NCI-H526 treated with DMSO at 0.1 percent for 48 hours (cell line): ENCODE results near the gene TAGLN.

Experiments
- DNase-seq: peaks from one replicate; lab custom pipeline; 2025; lab: John Stamatoyannopoulos, UW

The TAGLN gene

DNA sequence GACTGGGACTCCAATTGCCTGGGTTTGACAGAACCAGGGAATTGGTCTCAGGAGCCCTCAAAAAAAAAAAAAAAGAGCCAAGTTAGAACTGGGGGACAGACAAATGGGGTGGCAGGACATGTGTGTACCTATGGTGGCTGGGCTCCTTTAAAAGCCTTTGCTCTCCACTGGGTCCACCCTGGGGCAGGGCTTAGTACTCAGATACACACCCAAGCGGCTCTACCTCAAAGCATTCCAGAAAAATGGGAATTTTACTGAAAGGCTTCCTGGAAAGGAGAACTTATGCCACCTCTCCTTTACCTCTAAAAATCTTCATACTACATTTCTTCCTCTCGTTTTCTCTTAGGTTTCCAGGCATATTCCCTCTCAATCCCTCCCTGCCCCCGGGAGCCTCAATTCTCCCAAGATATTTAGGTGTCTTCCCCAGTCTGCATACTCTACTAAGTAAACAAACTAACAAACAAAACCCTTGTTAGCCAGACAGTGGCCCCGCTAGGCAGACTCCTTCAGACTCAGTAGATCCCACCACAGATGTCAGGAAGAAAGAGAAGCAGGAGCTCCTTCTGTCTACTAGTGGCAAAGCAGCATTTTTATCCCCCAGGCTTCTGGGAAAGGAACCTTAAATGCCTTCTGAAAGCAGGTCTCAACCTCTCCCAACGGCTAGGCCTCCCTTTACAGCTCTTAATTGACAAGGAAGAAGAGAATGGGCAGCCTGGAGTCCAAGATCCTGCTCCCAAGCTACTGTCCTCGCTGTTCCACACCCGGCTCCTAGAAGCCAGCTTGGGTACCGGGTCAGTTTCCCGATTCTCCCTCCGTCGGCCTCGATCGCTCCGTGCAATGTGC lies 32.0 kb downstream of the TAGLN start:
- no peak for DNase-seq

DNA sequence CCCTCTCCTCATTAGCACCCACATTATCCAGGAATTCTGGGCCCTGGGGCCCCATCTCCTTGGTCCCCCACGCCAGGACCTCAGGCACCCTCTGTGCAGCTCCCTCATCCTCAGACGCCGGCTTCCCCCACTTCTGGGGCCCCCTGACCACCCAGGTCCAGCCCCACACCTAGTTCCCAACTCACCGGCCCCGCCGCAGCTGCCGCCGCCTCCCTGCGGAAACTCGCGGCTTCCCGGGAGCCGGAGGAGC lies 32.6 kb downstream of the TAGLN start, which contains the start of gene PCSK7:
PCSK7 (minus strand) TSS at position 232 of the 250 bp plus-strand sequence. CDS start 2,229 bp downstream, outside the sequence.
- no peak for DNase-seq

DNA sequence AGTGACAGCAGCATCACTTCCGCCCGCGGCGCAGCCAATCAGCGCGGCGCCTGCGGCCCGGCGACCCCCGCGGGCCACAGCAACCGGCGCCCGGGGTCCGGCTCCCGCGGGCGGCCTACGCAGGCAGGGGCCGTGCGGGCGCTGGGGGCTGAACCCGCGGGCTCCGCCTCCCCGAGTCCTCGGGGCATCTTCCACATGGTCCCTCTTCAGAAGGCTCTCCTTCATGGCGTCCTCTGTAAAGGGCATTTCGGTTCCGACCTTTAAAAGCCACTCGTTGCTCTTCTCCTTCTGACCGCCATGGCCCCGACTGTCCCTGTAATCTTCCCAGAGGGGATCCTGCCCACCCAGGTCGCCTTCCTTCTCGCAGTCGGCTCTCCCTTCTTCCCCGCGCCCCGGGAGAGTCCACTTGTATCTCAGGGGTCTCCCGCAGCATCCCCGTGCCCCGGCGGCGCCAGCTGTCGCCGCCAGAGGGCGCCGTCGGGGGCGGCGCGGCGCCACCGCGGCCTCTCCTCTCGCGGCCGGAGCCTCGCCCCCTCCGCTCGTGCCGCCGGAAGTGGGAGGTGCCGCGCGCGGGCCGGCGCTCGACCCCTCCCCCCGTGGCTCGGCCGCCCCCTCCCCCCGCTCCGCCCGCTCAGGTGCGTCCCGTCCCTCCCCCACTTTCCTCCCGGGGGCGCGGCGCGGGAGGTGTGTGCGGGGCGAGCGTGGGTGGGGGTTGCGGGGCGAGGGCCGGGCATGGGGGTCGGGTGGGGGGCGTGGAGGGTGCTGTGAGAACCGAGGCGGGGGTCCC lies 33.1 kb downstream of the TAGLN start, which contains the start of gene RNF214:
RNF214 (plus strand) TSS at position 580 of the 787 bp plus-strand sequence. CDS start 1,602 bp downstream, outside the sequence.
- peak; percentile 80 for DNase-seq

DNA sequence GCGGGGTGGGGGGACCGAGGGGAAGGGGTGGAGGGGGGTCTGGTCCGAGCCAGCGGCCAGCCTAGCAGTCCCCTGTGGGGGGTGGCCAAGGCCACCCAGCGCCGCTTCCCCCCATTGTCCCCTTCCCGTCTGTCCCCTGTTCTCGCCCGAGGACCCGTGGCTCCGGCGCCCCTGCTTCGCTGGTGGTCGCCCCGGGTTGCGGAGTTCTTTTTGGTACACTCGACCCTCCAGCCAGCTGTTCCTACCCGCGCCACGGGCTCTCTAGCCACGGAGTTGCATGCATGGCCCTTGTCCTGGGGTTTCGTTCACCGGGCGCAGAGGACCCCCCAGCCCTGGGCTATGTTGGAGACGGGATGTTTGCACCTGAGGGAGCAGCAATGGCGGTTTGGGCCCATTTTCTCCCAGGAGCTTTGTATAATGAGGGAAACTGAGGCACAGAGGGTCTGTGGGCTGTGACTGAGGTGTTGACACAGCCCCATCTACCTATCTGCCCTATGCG lies 33.8 kb downstream of the TAGLN start:
- DNase-seq: no peak

DNA sequence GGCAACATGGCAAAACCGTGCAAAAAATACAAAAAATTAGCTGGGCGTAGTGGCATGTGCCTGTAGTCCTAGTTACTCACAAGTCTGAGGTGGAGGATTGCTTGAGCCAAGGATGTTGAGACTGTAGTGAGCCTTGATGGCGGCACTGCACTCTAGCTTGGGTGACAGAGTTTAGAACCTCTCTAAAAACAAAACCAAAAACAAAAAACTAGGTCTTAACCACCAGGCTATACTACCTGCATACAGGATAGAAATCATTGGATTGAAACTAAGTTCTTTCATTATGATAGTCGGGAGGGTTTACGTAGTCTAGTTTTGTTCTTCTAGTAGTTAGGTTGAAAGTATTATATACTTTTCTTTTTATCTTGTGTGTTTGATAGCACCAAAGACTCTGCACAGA lies 39.1 kb downstream of the TAGLN start:
- no peak for DNase-seq

DNA sequence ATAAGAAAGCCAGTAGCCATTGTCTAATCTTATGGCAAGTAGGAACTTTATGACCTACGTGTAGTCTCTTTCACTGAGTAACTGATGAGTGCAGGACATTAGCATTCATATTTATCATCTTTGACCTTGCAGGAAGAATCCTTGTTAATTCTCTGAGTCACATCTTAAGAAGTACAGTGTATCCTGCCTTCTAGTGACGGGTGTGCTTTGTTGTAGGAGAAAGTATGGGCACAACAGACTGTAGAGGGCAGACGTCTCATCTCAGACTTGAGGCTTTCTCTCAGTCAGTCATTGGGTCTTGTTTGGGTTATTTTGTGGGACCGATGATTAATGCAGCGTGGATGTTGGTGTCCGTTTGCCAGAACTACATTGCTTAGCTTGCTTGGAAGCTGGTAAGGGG lies 40.1 kb downstream of the TAGLN start:
- no peak for DNase-seq

DNA sequence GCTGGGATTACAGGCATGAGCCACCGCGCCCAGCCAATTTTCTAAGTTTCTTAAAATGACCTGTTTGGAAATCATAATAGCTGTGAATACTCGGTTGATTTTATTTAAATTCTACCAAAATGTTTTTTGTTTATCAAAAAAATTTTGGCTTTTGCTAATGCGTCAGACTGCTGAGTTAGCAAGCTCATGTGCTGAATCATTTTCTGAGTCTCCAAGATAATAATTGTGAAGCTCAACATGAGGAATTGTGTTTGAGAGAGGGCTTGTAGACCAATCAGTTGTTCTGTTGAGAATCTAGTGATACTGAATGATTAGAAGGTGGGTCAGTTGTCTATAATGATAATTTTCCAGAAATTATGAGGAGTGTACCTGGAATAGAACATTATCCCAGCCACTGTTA lies 49.2 kb downstream of the TAGLN start:
- DNase-seq: no peak

DNA sequence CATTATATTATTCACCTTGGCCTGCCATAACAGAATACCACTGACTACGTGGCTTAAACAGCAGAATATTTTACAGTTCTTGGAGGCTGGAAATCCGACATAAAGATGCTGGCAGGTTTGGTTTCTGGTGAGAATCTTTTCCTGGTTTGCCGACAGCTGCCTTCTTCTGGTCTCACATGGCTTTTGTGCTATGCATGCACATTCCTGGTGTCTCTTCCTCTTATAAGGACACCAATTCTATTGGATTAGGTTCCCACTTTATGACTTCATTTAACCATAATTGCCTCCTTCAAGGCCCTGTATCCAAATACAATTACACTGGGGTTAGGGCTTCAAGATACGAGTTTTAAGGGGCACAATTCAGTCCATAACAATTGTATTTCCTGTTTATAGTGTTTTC lies 50.4 kb downstream of the TAGLN start:
- DNase-seq: no peak

DNA sequence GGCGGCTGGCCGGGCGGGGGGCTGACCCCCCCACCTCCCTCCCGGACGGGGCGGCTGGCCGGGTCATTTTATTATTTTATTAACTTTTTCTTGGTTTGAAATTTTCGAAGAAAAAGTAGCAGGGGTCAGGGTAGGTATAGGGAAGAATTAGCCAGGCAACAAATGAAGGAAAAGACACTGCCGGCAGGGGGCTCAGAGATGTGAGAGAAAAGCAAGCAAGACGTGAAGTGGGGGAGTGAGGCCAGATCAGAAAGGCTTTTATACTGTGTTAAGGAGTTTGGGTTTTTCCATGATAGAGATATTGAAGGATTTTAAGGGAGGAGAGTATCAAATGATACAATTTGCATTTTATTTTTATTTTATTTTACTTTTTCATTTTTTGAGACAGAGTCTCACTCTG lies 52.3 kb downstream of the TAGLN start:
- no peak for DNase-seq

DNA sequence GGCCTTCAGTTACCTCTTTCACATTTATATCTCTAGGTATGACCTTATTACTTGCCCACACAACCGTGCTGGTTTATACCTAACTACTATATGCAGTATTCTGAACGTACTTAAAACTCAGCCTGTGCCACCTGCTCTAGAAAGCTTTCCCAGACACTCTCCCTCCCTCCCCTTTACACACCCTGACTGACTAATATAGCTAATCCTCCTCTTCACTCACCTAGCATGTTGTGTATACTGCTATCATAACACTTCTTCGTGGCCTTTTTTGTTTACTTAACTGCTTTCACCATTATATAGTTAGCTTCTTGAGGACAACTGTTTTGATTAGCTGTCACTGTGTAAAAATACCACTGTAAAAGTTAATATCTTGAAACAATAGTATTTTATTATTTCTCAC lies 56.8 kb downstream of the TAGLN start:
- DNase-seq: no peak

DNA sequence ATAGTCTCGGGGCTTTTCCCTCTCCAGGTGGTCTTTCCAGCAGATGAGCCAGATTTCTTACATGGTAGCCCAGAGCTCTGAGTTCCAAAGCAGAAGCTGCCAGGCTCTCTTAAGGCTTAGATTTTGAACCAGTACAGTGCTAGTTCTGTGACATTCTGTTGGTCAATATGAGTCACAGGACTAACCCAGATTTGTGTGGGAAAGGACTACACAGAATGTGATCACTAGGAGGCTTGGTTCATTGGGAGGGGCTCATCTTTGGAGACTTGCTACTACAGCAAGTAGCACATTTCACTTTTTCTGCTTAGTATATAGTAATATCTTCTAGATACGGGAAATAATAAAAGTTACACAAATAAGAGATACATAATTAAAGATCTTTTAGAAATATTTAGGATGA lies 57.4 kb downstream of the TAGLN start:
- DNase-seq: no peak
